ENCODE measurements around the gene GPLD1.
"Not testable (repeated sequence)": the region's sequence is repeated elsewhere in the genome, so short reads cannot be mapped to it uniquely, and the experiment has no call there.

GPLD1 gene

DNA sequence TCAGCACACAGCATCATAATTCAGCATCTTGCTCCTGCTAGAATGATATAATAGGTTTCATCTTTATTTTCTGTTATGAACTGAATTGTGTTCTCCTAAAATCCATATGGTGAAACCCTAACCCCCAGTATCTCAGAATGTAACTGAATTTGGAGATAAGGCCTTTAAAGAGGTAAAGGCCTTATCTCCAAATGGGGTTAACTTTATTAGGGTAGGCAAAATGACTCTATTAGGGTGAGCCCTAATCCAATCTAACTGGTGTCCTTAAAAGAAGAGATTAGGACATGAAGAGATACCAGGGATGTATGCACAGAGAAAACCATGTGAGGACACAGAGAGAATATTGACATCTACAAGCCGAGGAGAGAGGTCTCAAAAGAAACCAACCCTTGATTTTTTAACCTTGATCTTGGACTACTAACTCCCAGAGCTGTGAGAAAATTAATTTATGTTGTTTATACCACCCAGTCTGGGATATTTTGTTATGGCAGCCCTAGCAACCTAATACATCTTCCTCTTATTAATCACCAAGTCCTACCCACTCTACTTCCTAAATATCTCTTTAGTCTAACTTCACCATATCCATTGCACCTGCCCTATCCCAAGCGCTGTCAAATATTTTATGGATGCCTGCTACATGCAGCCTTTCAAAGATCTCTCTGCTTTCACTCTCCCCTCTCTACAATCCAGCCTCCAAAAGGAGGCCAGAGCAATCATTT is 95.2 kb downstream of the GPLD1 start:
- DNase-seq (ENCODE audit: low read depth), result no peak
- TF ChIP-seq CTCF (IDR thresholded peaks at IDR 0.05; ENCODE audit: low read depth, low read length, missing control alignments), result no peak
- no peak overlapping the region for H3K4me3 ChIP-seq (ENCODE audit: low read depth, low read length)

DNA sequence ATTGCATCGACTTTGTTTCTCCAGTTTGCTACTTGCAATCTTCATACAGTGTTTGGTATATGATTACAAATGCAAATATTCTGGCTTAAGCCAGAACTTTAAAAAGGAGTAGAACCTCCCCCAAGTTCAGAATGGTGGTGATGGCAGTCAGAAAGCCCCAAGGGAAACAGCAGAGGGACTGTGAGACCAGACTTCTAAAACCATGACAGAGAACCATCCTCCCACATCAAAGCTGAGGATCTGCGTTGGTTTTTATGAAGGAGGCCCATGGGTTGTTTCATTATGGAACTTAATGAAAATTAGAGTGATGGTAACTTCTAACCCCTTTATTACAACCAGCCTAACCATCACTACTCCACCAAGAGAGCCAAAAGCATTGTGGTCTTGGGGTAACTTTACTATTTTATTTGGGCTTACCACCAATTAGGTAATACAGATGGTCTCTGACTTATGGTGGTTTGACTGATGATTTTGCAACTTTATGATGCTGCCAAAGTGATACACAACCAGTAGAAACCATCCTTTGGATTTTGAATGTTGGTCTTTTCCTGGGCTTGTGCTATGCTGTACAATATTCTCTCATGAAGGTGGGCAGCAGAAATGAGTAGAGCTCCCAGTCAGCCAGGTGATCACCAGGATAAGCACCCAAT is 97.5 kb downstream of the GPLD1 start:
- no peak for DNase-seq (ENCODE audit: low read depth)
- TF ChIP-seq CTCF (IDR thresholded peaks at IDR 0.05; ENCODE audit: low read depth, low read length, missing control alignments), result no peak

DNA sequence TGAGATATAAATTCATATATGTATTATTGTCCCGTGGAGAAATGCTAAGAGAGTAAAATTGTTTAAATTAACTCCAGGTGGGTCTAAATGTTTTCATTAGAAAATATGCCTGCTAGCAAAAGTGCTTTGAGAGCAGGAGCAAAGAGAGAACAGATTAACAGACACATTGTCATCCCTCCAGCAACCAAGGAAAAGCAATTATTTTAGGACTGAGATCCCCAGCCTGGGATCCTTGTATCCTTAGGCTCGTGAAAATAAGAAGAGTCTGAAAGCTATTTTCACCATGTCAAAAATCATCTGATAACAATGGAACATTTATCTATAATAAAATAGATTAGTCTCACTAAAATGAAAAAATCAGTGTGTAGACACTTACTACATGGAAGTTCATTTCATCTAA is 98.2 kb downstream of the GPLD1 start:
- no peak for DNase-seq (ENCODE audit: low read depth)
- TF ChIP-seq CTCF (IDR thresholded peaks at IDR 0.05; ENCODE audit: low read depth, low read length, missing control alignments), result no peak
- no peak overlapping the region for H3K4me3 ChIP-seq (ENCODE audit: low read depth, low read length)

More for the DNA sequence above, 97.5 kb downstream of the GPLD1 start:
- H3K4me3 ChIP-seq (ENCODE audit: low read depth, low read length), result no peak overlapping the region

DNA sequence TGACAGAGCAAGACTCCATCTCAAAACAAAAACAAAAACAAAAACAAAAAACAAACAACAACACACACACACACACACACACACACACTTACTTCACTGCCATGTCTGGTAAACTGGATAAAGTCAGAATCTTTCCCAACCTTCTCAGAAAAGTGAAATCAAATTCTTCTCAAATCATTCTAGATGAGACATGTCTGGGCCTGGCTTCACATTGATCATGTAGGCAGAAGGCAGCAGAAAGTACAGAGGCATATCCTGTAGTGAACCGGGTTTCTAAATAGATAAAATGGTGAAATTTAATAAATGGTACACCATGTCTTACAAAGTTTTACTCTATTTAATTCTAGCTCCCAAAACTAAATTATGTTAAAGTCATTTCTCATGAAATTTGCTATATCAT is 101.6 kb downstream of the GPLD1 start:
- no peak overlapping the region for H3K4me3 ChIP-seq (ENCODE audit: low read depth, low read length)
- no peak for DNase-seq (ENCODE audit: low read depth)
- TF ChIP-seq CTCF (IDR thresholded peaks at IDR 0.05; ENCODE audit: low read depth, low read length, missing control alignments), result no peak

- no peak overlapping the region for H3K4me3 ChIP-seq (ENCODE audit: low read depth, low read length)
- DNase-seq (ENCODE audit: low read depth), result no peak
- TF ChIP-seq CTCF (IDR thresholded peaks at IDR 0.05; ENCODE audit: low read depth, low read length, missing control alignments), result no peak
These were observed 103.7 kb downstream of the GPLD1 start for GRCh38 chr6:24385536-24386269.

DNA sequence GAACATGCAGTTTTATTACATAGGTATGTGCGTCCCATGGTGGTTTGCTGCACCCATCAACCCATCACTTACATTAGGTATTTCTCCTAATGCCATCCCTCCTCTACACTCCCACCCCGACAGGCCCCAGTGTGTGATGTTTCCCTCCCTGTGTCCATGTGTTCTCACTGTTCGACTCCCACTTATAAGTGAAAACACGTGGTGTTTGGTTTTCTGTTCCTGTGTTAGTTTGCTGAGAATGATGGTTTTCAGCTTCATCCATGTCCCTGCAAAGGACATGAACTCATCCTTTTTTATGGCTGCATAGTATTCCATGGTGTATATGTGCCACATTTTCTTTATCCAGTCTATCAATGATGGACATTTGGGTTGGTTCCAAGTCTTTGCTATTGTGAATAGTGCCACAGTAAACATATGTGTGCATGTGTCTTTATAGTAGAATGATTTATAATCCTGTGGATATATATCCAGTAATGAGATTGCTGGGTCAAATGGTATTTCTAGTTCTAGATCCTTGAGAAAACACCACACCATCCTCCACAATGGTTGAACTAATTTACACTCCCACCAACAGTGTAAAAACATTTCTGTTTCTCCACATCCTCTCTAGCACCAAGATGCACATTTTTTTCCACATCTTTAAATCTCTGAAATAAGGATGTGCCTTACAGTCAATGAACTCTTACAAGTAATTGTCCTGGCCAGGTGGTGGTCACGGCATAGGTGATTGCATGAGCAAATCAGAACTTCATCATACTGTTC is 104.8 kb downstream of the GPLD1 start:
- H3K4me3 ChIP-seq (ENCODE audit: low read depth, low read length), result not testable (repeated sequence)

DNA sequence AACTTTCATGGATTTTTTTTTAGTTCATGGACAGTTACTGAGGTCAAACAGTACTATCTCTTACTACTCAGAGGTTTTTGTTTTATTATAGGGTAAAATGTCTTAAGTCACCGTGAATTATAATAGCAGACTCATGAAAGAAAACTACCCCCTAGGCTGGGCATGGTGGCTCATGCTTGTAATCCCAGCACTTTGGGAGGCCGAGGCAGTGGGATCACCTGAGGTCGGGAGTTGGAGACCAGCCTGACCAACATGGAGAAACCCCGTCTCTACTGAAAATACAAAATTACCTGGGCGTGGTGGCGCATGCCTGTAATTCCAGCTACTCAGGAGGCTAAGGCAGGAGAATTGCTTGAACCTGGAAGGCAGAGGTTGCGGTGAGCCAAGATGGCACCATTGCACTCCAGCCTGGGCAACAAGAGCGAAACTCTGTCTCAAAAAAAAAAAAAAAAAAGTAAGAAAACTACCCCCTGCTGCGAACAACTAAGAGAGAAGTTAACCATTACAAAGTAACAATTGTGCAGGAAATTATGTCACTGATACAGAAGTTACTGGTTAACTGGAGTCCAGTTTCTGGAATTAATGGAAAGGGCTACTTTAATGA is 106.4 kb downstream of the GPLD1 start:
- not testable (repeated sequence) for DNase-seq (ENCODE audit: low read depth); H3K4me3 ChIP-seq (ENCODE audit: low read depth, low read length)

More for the DNA sequence above, 104.8 kb downstream of the GPLD1 start:
- DNase-seq (ENCODE audit: low read depth), result not testable (repeated sequence)

All from GM12864 (cell line).